K562 (cell line): Measurements from ENCODE around the gene SLC9B1. TPM values are rescaled to one million over a fixed set of nuclear protein-coding genes. Genes with fewer than 3 reads are reported as not detected.

ENCODE experiments used
- RAD21 ChIP-seq, 2 experiments: fragments of 250-450 bp in 1 of 2; fragments of 450-650 bp in 1 of 2; sonication (Bioruptor Pico) in 1 of 2; formaldehyde crosslinking in 1 of 2; IDR thresholded peaks in 1 of 2; conservative IDR thresholded peaks in 1 of 2; 2 replicates each; pipeline versions ENCODE4 v1.4.0 to v1.8.0; 2020 to 2022; ENCODE audit warnings: mild to moderate bottlenecking in 2 of 2, moderate library complexity in 1 of 2
- YY1 ChIP-seq, 3 experiments: IDR thresholded peaks; 2 replicates each; pipeline ENCODE4 v1.6.1; 2011; ENCODE audit warnings: low read length in 2 of 3, mild to moderate bottlenecking in 2 of 3, moderate library complexity in 2 of 3, borderline replicate concordance in 1 of 3, control low read depth in 1 of 3, low read depth in 1 of 3; ENCODE audit not compliant: insufficient read depth in 3 of 3, insufficient replicate concordance in 2 of 3, control insufficient read depth in 1 of 3, insufficient read length in 1 of 3; ENCODE audit errors: extremely low read depth in 1 of 3
- polyA plus RNA-seq, 8 experiments: library from polyadenylated mRNA; depleted of rRNA in 4 of 8; stranded (reverse) in 5 of 8; unstranded in 3 of 8; fragments of >200 nt; fragmentation: Nextera tagmentation in 2 of 8; fragmentation: Illumina TruSeq in 1 of 8; extraction: Ambion mirVana in 2 of 8; extraction: Trizol in 1 of 8; gene quantifications; 2 replicates each; pipeline versions ENCODE4 v1.2.1 to v1.2.3, GENCODE V29; 2011 to 2014; ENCODE audit warnings: inconsistent platforms in 1 of 8, missing spikeins in 1 of 8
- total RNA-seq, 7 experiments: library from RNA; depleted of rRNA in 6 of 7; stranded (reverse); fragments of >200 nt in 6 of 7; fragmentation: Illumina TruSeq in 2 of 7; extraction: Trizol in 2 of 7; gene quantifications; 2 replicates each; pipeline versions ENCODE4 v1.2.1 to v1.2.3, GENCODE V29; 2011 to 2021; ENCODE audit warnings: low replicate concordance in 1 of 7
- TF ChIP-seq, protein P1 (sequence below), 2 experiments: fragments of 450-650 bp; formaldehyde crosslinking in 1 of 2; IDR thresholded peaks; 2 replicates each; pipeline versions ENCODE4 v1.4.0 to v1.6.1; 2014 to 2020; ENCODE audit warnings: mild to moderate bottlenecking in 2 of 2, borderline replicate concordance in 1 of 2, low read depth in 1 of 2
- TF ChIP-seq, protein P2 (sequence below): fragments of 450-650 bp; IDR thresholded peaks from 2 replicates; pipeline ENCODE4 v1.6.1; 2016; ENCODE audit warnings: borderline replicate concordance
- TF ChIP-seq, protein P3 (sequence below): fragments of 450-650 bp; IDR thresholded peaks from 2 replicates; pipeline ENCODE4 v1.6.1; 2016
- TF ChIP-seq, protein P4 (sequence below): fragments of 450-650 bp; IDR thresholded peaks from 2 replicates; pipeline ENCODE4 v1.6.1; 2016; ENCODE audit warnings: mild to moderate bottlenecking

The SLC9B1 gene
- total and polyA plus RNA-seq, 9 of the 15 experiments (the other 6 are each of a cell fraction or from before 2014, with no cell fraction given): 0.21 to 1.3 (median 0.51) TPM

DNA sequence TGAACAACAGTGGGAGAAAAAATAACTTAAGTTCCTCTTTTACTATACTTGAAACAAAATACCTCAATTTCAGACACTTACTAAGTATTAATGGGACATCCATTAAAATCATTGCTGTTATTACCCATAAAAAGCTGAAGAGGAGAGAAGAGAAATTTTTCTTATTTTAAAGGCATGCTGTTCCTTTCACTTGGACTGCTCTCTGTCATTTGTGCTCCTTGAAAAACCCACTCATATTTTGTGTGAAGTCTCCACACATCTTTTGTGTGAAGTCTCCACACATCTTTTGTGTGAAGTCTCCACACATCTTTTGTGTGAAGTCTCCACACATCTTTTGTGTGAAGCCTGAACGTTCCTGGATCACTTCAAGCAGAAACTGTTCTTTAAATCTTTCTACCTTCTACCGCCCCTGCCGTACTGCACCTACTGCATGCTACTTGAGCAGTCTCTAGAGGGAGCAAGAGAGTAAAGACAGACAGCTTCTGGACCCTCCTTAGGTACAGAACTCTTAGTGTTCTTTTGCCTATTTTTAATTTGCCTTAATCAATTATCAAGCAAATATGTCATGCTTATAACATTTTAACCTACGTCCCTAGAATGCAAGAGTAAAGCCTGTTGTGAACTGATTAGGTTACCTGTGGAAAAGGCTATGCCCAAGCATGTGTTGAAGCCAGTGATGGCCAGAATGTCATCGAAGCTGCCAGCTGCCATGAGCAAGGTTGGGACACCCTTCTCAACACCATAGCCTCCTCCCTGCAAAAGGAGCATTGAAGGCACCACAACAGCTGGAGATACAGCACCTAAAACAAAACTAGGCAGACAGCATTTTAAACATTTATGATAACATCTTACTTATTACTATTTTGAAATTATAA, 27.1 kb upstream of the SLC9B1 start (continued):
- TF ChIP-seq, protein P1, sequence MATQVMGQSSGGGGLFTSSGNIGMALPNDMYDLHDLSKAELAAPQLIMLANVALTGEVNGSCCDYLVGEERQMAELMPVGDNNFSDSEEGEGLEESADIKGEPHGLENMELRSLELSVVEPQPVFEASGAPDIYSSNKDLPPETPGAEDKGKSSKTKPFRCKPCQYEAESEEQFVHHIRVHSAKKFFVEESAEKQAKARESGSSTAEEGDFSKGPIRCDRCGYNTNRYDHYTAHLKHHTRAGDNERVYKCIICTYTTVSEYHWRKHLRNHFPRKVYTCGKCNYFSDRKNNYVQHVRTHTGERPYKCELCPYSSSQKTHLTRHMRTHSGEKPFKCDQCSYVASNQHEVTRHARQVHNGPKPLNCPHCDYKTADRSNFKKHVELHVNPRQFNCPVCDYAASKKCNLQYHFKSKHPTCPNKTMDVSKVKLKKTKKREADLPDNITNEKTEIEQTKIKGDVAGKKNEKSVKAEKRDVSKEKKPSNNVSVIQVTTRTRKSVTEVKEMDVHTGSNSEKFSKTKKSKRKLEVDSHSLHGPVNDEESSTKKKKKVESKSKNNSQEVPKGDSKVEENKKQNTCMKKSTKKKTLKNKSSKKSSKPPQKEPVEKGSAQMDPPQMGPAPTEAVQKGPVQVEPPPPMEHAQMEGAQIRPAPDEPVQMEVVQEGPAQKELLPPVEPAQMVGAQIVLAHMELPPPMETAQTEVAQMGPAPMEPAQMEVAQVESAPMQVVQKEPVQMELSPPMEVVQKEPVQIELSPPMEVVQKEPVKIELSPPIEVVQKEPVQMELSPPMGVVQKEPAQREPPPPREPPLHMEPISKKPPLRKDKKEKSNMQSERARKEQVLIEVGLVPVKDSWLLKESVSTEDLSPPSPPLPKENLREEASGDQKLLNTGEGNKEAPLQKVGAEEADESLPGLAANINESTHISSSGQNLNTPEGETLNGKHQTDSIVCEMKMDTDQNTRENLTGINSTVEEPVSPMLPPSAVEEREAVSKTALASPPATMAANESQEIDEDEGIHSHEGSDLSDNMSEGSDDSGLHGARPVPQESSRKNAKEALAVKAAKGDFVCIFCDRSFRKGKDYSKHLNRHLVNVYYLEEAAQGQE (IDR thresholded peaks at IDR 0.05; ENCODE audit: borderline replicate concordance): peak; percentile 35; the same call in 1 of the 2 replicates
- TF ChIP-seq, protein P1 (CRISPR knock-in tag; IDR thresholded peaks at IDR 0.05; ENCODE audit: low read depth): no peak
- TF ChIP-seq, protein P2, sequence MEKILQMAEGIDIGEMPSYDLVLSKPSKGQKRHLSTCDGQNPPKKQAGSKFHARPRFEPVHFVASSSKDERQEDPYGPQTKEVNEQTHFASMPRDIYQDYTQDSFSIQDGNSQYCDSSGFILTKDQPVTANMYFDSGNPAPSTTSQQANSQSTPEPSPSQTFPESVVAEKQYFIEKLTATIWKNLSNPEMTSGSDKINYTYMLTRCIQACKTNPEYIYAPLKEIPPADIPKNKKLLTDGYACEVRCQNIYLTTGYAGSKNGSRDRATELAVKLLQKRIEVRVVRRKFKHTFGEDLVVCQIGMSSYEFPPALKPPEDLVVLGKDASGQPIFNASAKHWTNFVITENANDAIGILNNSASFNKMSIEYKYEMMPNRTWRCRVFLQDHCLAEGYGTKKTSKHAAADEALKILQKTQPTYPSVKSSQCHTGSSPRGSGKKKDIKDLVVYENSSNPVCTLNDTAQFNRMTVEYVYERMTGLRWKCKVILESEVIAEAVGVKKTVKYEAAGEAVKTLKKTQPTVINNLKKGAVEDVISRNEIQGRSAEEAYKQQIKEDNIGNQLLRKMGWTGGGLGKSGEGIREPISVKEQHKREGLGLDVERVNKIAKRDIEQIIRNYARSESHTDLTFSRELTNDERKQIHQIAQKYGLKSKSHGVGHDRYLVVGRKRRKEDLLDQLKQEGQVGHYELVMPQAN: no peak
- no peak for TF ChIP-seq YY1 (IDR thresholded peaks at IDR 0.05; ENCODE audit: borderline replicate concordance in 1 of 3, control insufficient read depth in 1 of 3, extremely low read depth in 1 of 3, insufficient read depth in 3 of 3, insufficient read length in 1 of 3, insufficient replicate concordance in 2 of 3, low read depth in 1 of 3, low read length in 2 of 3)
- TF ChIP-seq, protein P3, sequence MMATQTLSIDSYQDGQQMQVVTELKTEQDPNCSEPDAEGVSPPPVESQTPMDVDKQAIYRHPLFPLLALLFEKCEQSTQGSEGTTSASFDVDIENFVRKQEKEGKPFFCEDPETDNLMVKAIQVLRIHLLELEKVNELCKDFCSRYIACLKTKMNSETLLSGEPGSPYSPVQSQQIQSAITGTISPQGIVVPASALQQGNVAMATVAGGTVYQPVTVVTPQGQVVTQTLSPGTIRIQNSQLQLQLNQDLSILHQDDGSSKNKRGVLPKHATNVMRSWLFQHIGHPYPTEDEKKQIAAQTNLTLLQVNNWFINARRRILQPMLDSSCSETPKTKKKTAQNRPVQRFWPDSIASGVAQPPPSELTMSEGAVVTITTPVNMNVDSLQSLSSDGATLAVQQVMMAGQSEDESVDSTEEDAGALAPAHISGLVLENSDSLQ: 0 out of 2 replicates have a peak, but pooled peaks have one; percentile 7
- TF ChIP-seq, protein P4, sequence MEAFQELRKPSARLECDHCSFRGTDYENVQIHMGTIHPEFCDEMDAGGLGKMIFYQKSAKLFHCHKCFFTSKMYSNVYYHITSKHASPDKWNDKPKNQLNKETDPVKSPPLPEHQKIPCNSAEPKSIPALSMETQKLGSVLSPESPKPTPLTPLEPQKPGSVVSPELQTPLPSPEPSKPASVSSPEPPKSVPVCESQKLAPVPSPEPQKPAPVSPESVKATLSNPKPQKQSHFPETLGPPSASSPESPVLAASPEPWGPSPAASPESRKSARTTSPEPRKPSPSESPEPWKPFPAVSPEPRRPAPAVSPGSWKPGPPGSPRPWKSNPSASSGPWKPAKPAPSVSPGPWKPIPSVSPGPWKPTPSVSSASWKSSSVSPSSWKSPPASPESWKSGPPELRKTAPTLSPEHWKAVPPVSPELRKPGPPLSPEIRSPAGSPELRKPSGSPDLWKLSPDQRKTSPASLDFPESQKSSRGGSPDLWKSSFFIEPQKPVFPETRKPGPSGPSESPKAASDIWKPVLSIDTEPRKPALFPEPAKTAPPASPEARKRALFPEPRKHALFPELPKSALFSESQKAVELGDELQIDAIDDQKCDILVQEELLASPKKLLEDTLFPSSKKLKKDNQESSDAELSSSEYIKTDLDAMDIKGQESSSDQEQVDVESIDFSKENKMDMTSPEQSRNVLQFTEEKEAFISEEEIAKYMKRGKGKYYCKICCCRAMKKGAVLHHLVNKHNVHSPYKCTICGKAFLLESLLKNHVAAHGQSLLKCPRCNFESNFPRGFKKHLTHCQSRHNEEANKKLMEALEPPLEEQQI: no peak
- peak; percentile 38 to 57; a peak in 3 of 4 replicates for TF ChIP-seq RAD21 (CRISPR knock-in tag; conservative IDR thresholded peaks at IDR 0.05 in 1 of 2, IDR thresholded peaks at IDR 0.05 in 1 of 2)
